Measurements from ENCODE around the gene LSM14A. TPM values are rescaled to one million over a fixed set of nuclear protein-coding genes. Genes with fewer than 3 reads are reported as not detected.
"Not testable (repeated sequence)": the region's sequence is repeated elsewhere in the genome, so short reads cannot be mapped to it uniquely, and the experiment has no call there.

Gene LSM14A
- total and polyA plus RNA-seq, 2 of the 13 experiments (the other 11 are each of a cell fraction or from before 2014, with no cell fraction given), result 77.0 to 83.6 TPM

GRCh38 chr19:34205324-34205723 lies 33.0 kb downstream of the LSM14A start:
- POLR2A ChIA-PET; H3K9ac ChIP-seq (ENCODE audit: insufficient read depth, low read depth, low read length); H3K27ac ChIP-seq (ENCODE audit: extremely low read length, insufficient read depth, low read length); H3K9me3 ChIP-seq (ENCODE audit: low read length); intact Hi-C loops (cut with micrococcal nuclease; ENCODE audit: unreplicated experiment); in situ Hi-C loops (cut with HindIII; ENCODE audit: extremely low pct_ligation_motif_present, low pct_unique_long_range_greater_than_20kb); H3K4me2 ChIP-seq (ENCODE audit: low read depth, low read length); H3K79me2 ChIP-seq (ENCODE audit: insufficient read depth, low read length); FAIRE-seq; H3K4me3 ChIP-seq (replicated peaks in 1 of 3; ENCODE audit: insufficient read depth in 1 of 3, low read depth in 2 of 3, low read length in 3 of 3); H2AFZ ChIP-seq (ENCODE audit: low read length); CTCF ChIA-PET (ENCODE audit: low intra/inter-chr PET ratio, low total read pairs); H4K20me1 ChIP-seq (ENCODE audit: insufficient read depth, low read length); ATAC-seq; H3K27me3 ChIP-seq (ENCODE audit: control insufficient read depth in 1 of 2, insufficient read depth in 2 of 2, low read length in 2 of 2); H3K4me1 ChIP-seq (ENCODE audit: insufficient read depth, low read length); BruUV-seq (replicated peaks); DNase-seq (ENCODE audit: low spot score): not testable (repeated sequence)
- 97% methylated on average over 7 of the region's 7 CpGs for WGBS (ENCODE audit: low lambda C conversion rate)
- H3K36me3 ChIP-seq (replicated peaks in 1 of 2; ENCODE audit: control insufficient read depth in 1 of 2, insufficient read depth in 2 of 2, low read length in 2 of 2), result peaks cover 3 to 50% of the 10 kb centered on the region in 2 experiments; a peak in 4 of 5 replicates

- H3K4me2 ChIP-seq (ENCODE audit: low read depth, low read length), result no peak overlapping the region
- no peaks in the 10 kb centered on the region for H3K4me1 ChIP-seq (ENCODE audit: insufficient read depth, low read length)
- TF ChIP-seq POGK (CRISPR knock-in tag; conservative IDR thresholded peaks at IDR 0.05) (no peak), RBAK (CRISPR knock-in tag; IDR thresholded peaks at IDR 0.05) (no peak), ZGPAT (CRISPR knock-in tag; IDR thresholded peaks at IDR 0.05) (no peak), TBP (CRISPR knock-in tag; IDR thresholded peaks at IDR 0.05) (no peak), ZNF614 (CRISPR knock-in tag; IDR thresholded peaks at IDR 0.05; ENCODE audit: borderline replicate concordance) (no peak), ONECUT2 (CRISPR knock-in tag; IDR thresholded peaks at IDR 0.05) (no peak), SAP130 (CRISPR knock-in tag; IDR thresholded peaks at IDR 0.05; ENCODE audit: low read depth) (no peak), RELA (CRISPR knock-in tag; IDR thresholded peaks at IDR 0.05) (no peak), POLR2G (IDR thresholded peaks at IDR 0.05; ENCODE audit: low read depth, low read length) (no peak), SIN3A (IDR thresholded peaks at IDR 0.05; ENCODE audit: borderline replicate concordance, low read depth, low read length) (no peak), CHD2 (IDR thresholded peaks at IDR 0.05; ENCODE audit: low read depth, low read length) (no peak), POLR2A (IDR thresholded peaks at IDR 0.05; ENCODE audit: insufficient read depth in 1 of 2, low read depth in 2 of 2, low read length in 2 of 2) (no peak), KLF6 (CRISPR knock-in tag; IDR thresholded peaks at IDR 0.05) (no peak), FOXC1 (CRISPR knock-in tag; IDR thresholded peaks at IDR 0.05; ENCODE audit: borderline replicate concordance) (no peak), ZNF260 (CRISPR knock-in tag; IDR thresholded peaks at IDR 0.05; ENCODE audit: borderline replicate concordance, low read depth) (no peak), DPF2 (CRISPR knock-in tag; IDR thresholded peaks at IDR 0.05; ENCODE audit: borderline replicate concordance, low read depth) (no peak), ZMAT3 (CRISPR knock-in tag; conservative IDR thresholded peaks at IDR 0.05) (no peak)
- intact Hi-C loops (cut with micrococcal nuclease; ENCODE audit: unreplicated experiment), result no loop called here
- H3K9me3 ChIP-seq (ENCODE audit: low read length), result no peaks in the 10 kb centered on the region
- FAIRE-seq, result no peak
- ChIA-PET POLR2A (no interaction called here), CTCF (ENCODE audit: low intra/inter-chr PET ratio, low total read pairs) (no interaction called here)
- ATAC-seq, result no peak
- H3K36me3 ChIP-seq (replicated peaks in 1 of 2; ENCODE audit: control insufficient read depth in 1 of 2, insufficient read depth in 2 of 2, low read length in 2 of 2), result peaks cover 4 to 57% of the 10 kb centered on the region in 2 experiments
- WGBS (ENCODE audit: low lambda C conversion rate), result 100% methylated on average over 1 of the region's 1 CpG
- H3K27me3 ChIP-seq (ENCODE audit: control insufficient read depth in 1 of 2, insufficient read depth in 2 of 2, low read length in 2 of 2), result no peaks in the 10 kb centered on the region
- no peak overlapping the region for H3K27ac ChIP-seq (ENCODE audit: extremely low read length, insufficient read depth, low read length)
- no peaks in the 10 kb centered on the region for H3K79me2 ChIP-seq (ENCODE audit: insufficient read depth, low read length)
- no peak overlapping the region for H2AFZ ChIP-seq (ENCODE audit: low read length)
- H3K4me3 ChIP-seq (replicated peaks in 1 of 3; ENCODE audit: insufficient read depth in 1 of 3, low read depth in 2 of 3, low read length in 3 of 3), result no peak overlapping the region
- BruUV-seq (replicated peaks), result no TSS peak
- H4K20me1 ChIP-seq (ENCODE audit: insufficient read depth, low read length), result no peaks in the 10 kb centered on the region
- DNase-seq (ENCODE audit: low spot score), result no peak
- H3K9ac ChIP-seq (ENCODE audit: insufficient read depth, low read depth, low read length), result no peak overlapping the region
- in situ Hi-C loops (cut with HindIII; ENCODE audit: extremely low pct_ligation_motif_present, low pct_unique_long_range_greater_than_20kb), result no loop called here
Measured at GRCh38 chr19:34208291-34208884, 36.1 kb downstream of the LSM14A start.
